Right atrium auricular region (tissue), 2 donors: ENCODE data around the gene LAMA5. TPM values are rescaled to one million over a fixed set of nuclear protein-coding genes. Genes with fewer than 3 reads are reported as not detected.

Experiments used
- DNase-seq: peaks from one replicate; pipeline ENCODE4 v3.0.0-alpha.2; 2019; ENCODE audit warnings: low spot score
- H3K27ac ChIP-seq, 2 donors: fragments of 200-600 bp; sonication (generic); 1 replicate in 1 of 2; 2 replicates in 1 of 2; pipeline ENCODE4 v1.5.1; 2016 to 2019
- H3K27me3 ChIP-seq, 2 donors: fragments of 200-600 bp; sonication (generic); one replicate each; pipeline versions ENCODE4 v1.5.1 to v1.6.0; 2017 to 2019
- H3K36me3 ChIP-seq: fragments of 200-600 bp; sonication (generic); one replicate; pipeline ENCODE4 v1.5.1; 2016
- H3K4me1 ChIP-seq, 2 donors: fragments of 200-600 bp; sonication (generic); one replicate each; pipeline versions ENCODE4 v1.5.1 to v1.6.0; 2017 to 2019
- H3K4me3 ChIP-seq, 2 donors: fragments of 200-600 bp; sonication (generic); 1 replicate in 1 of 2; 2 replicates in 1 of 2; pipeline ENCODE4 v1.5.1; 2017 to 2019; ENCODE audit warnings: mild to moderate bottlenecking in 1 of 2, moderate library complexity in 1 of 2
- H3K9me3 ChIP-seq, 2 donors: fragments of 200-600 bp; sonication (generic); one replicate each; pipeline ENCODE4 v1.5.1; 2019
- total RNA-seq, 2 donors: library from RNA; depleted of rRNA; stranded (reverse); fragments of >200 nt; gene quantifications; one replicate each; pipeline ENCODE4 v1.1.0, GENCODE V29; 2016
- TF ChIP-seq, protein P1 (sequence below), 2 donors: fragments of 200-600 bp; sonication (generic); IDR thresholded peaks; one replicate each; pipeline ENCODE4 v1.5.1; 2019; ENCODE audit warnings: antibody characterized with exemption in 2 of 2

Gene LAMA5
- total RNA-seq, 2 donors from 2014 or later: 61.1 to 69.4 TPM

DNA sequence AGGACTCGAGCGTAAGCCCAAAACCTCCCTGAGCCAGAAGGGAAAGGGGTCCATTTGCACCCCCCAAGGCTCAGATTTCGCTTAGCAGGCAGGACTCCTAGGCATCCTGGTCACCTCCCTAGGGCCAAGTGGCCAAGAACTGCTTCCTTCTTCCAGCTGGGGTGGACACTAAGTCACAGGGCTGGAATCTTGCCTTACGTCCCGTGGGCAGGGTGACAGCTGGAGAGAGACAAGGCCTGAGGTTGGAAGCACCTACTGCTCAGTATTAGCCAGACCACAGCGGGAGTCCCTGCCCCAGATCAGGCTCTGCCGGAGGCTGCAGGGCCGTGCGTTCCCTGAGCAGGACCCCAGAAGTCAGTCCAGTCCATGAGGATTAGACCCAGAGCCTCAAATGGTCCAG, 19.7 kb downstream of the LAMA5 start:
- TF ChIP-seq, protein P1, sequence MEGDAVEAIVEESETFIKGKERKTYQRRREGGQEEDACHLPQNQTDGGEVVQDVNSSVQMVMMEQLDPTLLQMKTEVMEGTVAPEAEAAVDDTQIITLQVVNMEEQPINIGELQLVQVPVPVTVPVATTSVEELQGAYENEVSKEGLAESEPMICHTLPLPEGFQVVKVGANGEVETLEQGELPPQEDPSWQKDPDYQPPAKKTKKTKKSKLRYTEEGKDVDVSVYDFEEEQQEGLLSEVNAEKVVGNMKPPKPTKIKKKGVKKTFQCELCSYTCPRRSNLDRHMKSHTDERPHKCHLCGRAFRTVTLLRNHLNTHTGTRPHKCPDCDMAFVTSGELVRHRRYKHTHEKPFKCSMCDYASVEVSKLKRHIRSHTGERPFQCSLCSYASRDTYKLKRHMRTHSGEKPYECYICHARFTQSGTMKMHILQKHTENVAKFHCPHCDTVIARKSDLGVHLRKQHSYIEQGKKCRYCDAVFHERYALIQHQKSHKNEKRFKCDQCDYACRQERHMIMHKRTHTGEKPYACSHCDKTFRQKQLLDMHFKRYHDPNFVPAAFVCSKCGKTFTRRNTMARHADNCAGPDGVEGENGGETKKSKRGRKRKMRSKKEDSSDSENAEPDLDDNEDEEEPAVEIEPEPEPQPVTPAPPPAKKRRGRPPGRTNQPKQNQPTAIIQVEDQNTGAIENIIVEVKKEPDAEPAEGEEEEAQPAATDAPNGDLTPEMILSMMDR (IDR thresholded peaks at IDR 0.05): no peak
- H3K27me3 ChIP-seq: no peaks in the 10 kb centered on the region
- peaks cover 0 to 4% of the 10 kb centered on the region in 2 donors for H3K4me1 ChIP-seq
- peaks cover 39% of the 10 kb centered on the region for H3K36me3 ChIP-seq
- no peaks in the 10 kb centered on the region for H3K9me3 ChIP-seq
- H3K27ac ChIP-seq: no peak overlapping the region
- H3K4me3 ChIP-seq: no peak overlapping the region
- no peak for DNase-seq

GRCh38 chr20:62347151-62347404, 20.0 kb downstream of the LAMA5 start:
- TF ChIP-seq, protein P1 (IDR thresholded peaks at IDR 0.05): no peak
- Histone ChIP-seq H3K27me3 (no peaks in the 10 kb centered on the region), H3K4me3 (no peak overlapping the region), H3K36me3 (peaks cover 37% of the 10 kb centered on the region), H3K4me1 (peaks cover 0 to under 1% of the 10 kb centered on the region in 2 donors), H3K27ac (no peak overlapping the region), H3K9me3 (no peaks in the 10 kb centered on the region)
- DNase-seq: no peak

- no peaks in the 10 kb centered on the region for H3K9me3 ChIP-seq
- TF ChIP-seq, protein P1 (IDR thresholded peaks at IDR 0.05): no peak
- no peaks in the 10 kb centered on the region for H3K27me3 ChIP-seq
- peaks cover 33% of the 10 kb centered on the region for H3K36me3 ChIP-seq
- H3K4me3 ChIP-seq: no peak overlapping the region
- DNase-seq: no peak
- H3K4me1 ChIP-seq: no peaks in the 10 kb centered on the region
- no peak overlapping the region for H3K27ac ChIP-seq
Measured at GRCh38 chr20:62346398-62347150, 20.5 kb downstream of the LAMA5 start.

DNA sequence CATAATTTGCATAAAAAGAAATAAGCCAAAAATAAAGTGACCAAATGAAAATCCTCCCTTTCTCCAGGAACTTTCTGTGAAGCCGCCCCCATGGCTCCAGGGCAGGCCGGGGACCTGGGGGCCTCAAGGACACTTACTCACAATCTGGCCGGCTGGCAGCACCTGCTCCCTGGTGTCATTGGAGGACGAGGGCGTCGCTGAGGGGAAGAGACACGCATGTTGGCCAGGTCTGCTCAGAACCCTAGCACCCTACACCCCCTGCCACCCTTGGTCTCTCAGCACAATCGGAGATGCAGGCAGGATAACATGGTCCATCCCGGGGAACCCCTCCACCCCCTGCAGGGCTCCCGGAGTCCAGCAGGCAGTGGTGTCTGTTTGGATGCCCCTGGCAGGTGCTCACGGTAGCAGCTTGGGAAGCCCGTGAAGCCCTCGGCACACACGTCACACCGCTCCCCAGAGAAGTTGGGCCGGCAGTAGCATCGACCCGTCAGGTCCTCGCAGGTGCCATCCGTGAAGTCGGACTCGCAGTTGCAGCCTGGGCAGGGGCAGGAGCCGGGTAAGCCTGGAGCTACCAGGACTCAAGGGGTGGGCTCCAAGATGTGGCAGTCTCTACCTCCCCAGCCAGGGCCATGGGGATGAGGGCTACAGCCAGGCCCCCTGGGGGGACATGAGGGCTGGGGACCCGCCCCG, 21.3 kb downstream of the LAMA5 start:
- no peaks in the 10 kb centered on the region for H3K27me3 ChIP-seq
- H3K4me3 ChIP-seq: no peak overlapping the region
- DNase-seq: no peak
- TF ChIP-seq, protein P1 (IDR thresholded peaks at IDR 0.05): no peak
- no peaks in the 10 kb centered on the region for H3K4me1 ChIP-seq
- peaks cover 33% of the 10 kb centered on the region for H3K36me3 ChIP-seq
- no peaks in the 10 kb centered on the region for H3K9me3 ChIP-seq
- H3K27ac ChIP-seq: no peak overlapping the region

DNA sequence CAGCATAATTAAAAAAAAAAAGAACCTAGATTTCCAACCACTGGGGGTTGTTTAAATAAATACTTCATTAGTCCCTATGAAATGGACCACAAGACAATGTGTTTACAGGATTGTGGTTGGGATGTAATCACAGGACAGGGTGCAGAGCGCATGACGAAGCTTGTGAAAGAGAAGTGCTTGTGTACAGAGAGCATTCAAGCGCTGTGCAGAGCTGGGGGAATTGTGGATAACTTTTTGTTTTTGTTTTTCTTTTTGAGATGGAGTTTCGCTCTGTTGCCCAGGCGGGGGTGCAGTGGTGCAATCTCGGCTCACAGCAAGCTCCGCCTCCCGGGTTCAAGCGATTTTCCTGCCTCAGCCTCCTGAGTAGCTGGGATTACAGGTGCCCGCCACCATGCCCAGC, 22.3 kb downstream of the LAMA5 start:
- Histone ChIP-seq H3K27ac (no peak overlapping the region), H3K4me1 (no peaks in the 10 kb centered on the region), H3K4me3 (no peak overlapping the region), H3K27me3 (no peaks in the 10 kb centered on the region), H3K36me3 (peaks cover 36% of the 10 kb centered on the region), H3K9me3 (no peaks in the 10 kb centered on the region)
- no peak for DNase-seq
- TF ChIP-seq, protein P1 (IDR thresholded peaks at IDR 0.05): no peak
